ENCODE data around the gene RNF180. TPM values are rescaled to one million over a fixed set of nuclear protein-coding genes. Genes with fewer than 3 reads are reported as not detected.
A peak's percentile ranks its signal among the peaks of the same experiment; 100 is the strongest.
"Not testable (repeated sequence)": the region's sequence is repeated elsewhere in the genome, so short reads cannot be mapped to it uniquely, and the experiment has no call there.

RNF180 gene
- total RNA-seq, 1 donor from 2014 or later: 14.0 TPM

- no peak for TF ChIP-seq POLR2A (IDR thresholded peaks at IDR 0.05)
- no peak for TF ChIP-seq CTCF (IDR thresholded peaks at IDR 0.05)
- TF ChIP-seq POLR2AphosphoS5 (IDR thresholded peaks at IDR 0.05; ENCODE audit: insufficient read depth in 1 of 2, low read depth in 1 of 2): no peak
- no peaks in the 10 kb centered on the region for H3K4me1 ChIP-seq
- no peaks in the 10 kb centered on the region for H3K9me3 ChIP-seq
- no peaks in the 10 kb centered on the region for H3K36me3 ChIP-seq
- no peak overlapping the region for H3K27ac ChIP-seq
- no peaks in the 10 kb centered on the region for H3K27me3 ChIP-seq
- no peak for DNase-seq (ENCODE audit: extremely low spot score in 2 of 2)
- H3K4me3 ChIP-seq: no peak overlapping the region
- intact Hi-C loops (cut with DNase I): no loop called here
Observed at GRCh38 chr5:64213531-64213930, 47.9 kb downstream of the RNF180 start.

- no peaks in the 10 kb centered on the region for H3K4me1 ChIP-seq
- no peaks in the 10 kb centered on the region for H3K36me3 ChIP-seq
- no peak overlapping the region for H3K4me3 ChIP-seq
- no peaks in the 10 kb centered on the region for H3K9me3 ChIP-seq
- intact Hi-C loops (cut with DNase I): no loop called here
- TF ChIP-seq CTCF (IDR thresholded peaks at IDR 0.05) (no peak), POLR2A (IDR thresholded peaks at IDR 0.05) (no peak), POLR2AphosphoS5 (IDR thresholded peaks at IDR 0.05; ENCODE audit: insufficient read depth in 1 of 2, low read depth in 1 of 2) (no peak)
- H3K27ac ChIP-seq: no peak overlapping the region
- DNase-seq (ENCODE audit: extremely low spot score in 2 of 2): no peak
- no peaks in the 10 kb centered on the region for H3K27me3 ChIP-seq
Observed at GRCh38 chr5:64214132-64214531, 48.5 kb downstream of the RNF180 start.

- Histone ChIP-seq H3K9me3 (no peaks in the 10 kb centered on the region), H3K36me3 (no peaks in the 10 kb centered on the region), H3K27me3 (no peaks in the 10 kb centered on the region), H3K4me1 (no peaks in the 10 kb centered on the region), H3K4me3 (no peak overlapping the region), H3K27ac (no peak overlapping the region)
- DNase-seq (ENCODE audit: extremely low spot score in 2 of 2): no peak
- intact Hi-C loops (cut with DNase I): no loop called here
- TF ChIP-seq POLR2A (IDR thresholded peaks at IDR 0.05) (no peak), CTCF (IDR thresholded peaks at IDR 0.05) (no peak), POLR2AphosphoS5 (IDR thresholded peaks at IDR 0.05; ENCODE audit: insufficient read depth in 1 of 2, low read depth in 1 of 2) (no peak)
Observed at GRCh38 chr5:64221911-64222310, 56.3 kb downstream of the RNF180 start.

GRCh38 chr5:64225286-64225981, 59.8 kb downstream of the RNF180 start:
- H3K36me3 ChIP-seq; H3K9me3 ChIP-seq; DNase-seq (ENCODE audit: extremely low spot score in 2 of 2); H3K27me3 ChIP-seq; H3K4me3 ChIP-seq; intact Hi-C loops (cut with DNase I); H3K4me1 ChIP-seq; H3K27ac ChIP-seq: not testable (repeated sequence)

GRCh38 chr5:64227131-64227537, 61.5 kb downstream of the RNF180 start:
- H3K4me3 ChIP-seq; H3K27ac ChIP-seq; H3K27me3 ChIP-seq; intact Hi-C loops (cut with DNase I); H3K9me3 ChIP-seq; DNase-seq (ENCODE audit: extremely low spot score in 2 of 2); H3K4me1 ChIP-seq; H3K36me3 ChIP-seq: not testable (repeated sequence)

- no peak for TF ChIP-seq POLR2AphosphoS5 (IDR thresholded peaks at IDR 0.05; ENCODE audit: insufficient read depth in 1 of 2, low read depth in 1 of 2)
- peak in 2 of 3 experiments; percentile 14 to 27 for TF ChIP-seq CTCF (IDR thresholded peaks at IDR 0.05)
- no peak overlapping the region for H3K4me3 ChIP-seq
- no peaks in the 10 kb centered on the region for H3K27me3 ChIP-seq
- DNase-seq (ENCODE audit: extremely low spot score in 2 of 2): no peak
- no peaks in the 10 kb centered on the region for H3K36me3 ChIP-seq
- intact Hi-C loops (cut with DNase I): loop anchor here (2.0 kb wide), 1 partner anchor 384 kb away; no protein-coding TSS in a partner anchor
- H3K4me1 ChIP-seq: no peaks in the 10 kb centered on the region
- no peak overlapping the region for H3K27ac ChIP-seq
- no peaks in the 10 kb centered on the region for H3K9me3 ChIP-seq
Observed at GRCh38 chr5:64229163-64229774, 63.6 kb downstream of the RNF180 start.

All from vagina (tissue), 2 donors.